Calu3 (cell line): Measurements from ENCODE around the gene SAMD15. TPM values are rescaled to one million over a fixed set of nuclear protein-coding genes. Genes with fewer than 3 reads are reported as not detected.

Source experiments
- BruUV-seq: library from RNA; stranded (reverse); fragments of 400-500 nt; replicated peaks from 2 replicates; lab custom pipeline; 2021; lab: Mats Ljungman, UMichigan
- CTCF ChIA-PET: fragments of 300-600 bp; sonication (Branson Sonifier 250); formaldehyde crosslinking; loops from one replicate; lab custom pipeline; 2022; ENCODE audit warnings: antibody characterized with exemption; lab: Charles Lee
- DNase-seq: peaks from one replicate; pipeline ENCODE4 v3.0.0; 2022
- H3K27ac Mint-ChIP-seq: one replicate; pipeline ENCODE4 v1.8.0; 2022; ENCODE audit warnings: mixed read lengths; ENCODE audit not compliant: unreplicated experiment
- H3K27me3 Mint-ChIP-seq: one replicate; pipeline ENCODE4 v1.8.0; 2022; ENCODE audit warnings: mixed read lengths; ENCODE audit not compliant: unreplicated experiment
- H3K36me3 Mint-ChIP-seq: one replicate; pipeline ENCODE4 v1.8.0; 2022; ENCODE audit warnings: mild to moderate bottlenecking, moderate library complexity, mixed read lengths; ENCODE audit not compliant: insufficient read depth, unreplicated experiment
- H3K4me1 Mint-ChIP-seq: one replicate; pipeline ENCODE4 v1.8.0; 2022; ENCODE audit warnings: mild to moderate bottlenecking, low read depth, mixed read lengths; ENCODE audit not compliant: unreplicated experiment
- H3K4me3 Mint-ChIP-seq: one replicate; pipeline ENCODE4 v1.8.0; 2022; ENCODE audit warnings: mild to moderate bottlenecking, low read depth, moderate library complexity, mixed read lengths; ENCODE audit not compliant: unreplicated experiment
- H3K9me3 Mint-ChIP-seq: one replicate; pipeline ENCODE4 v1.8.0; 2022; ENCODE audit warnings: low read depth, mixed read lengths; ENCODE audit not compliant: unreplicated experiment
- intact Hi-C: fragments of 100-400 bp; cut with micrococcal nuclease; formaldehyde crosslinking; loops from one replicate; pipeline ENCODE4 v1.10.0; 2022; ENCODE audit not compliant: unreplicated experiment
- total RNA-seq: library from RNA; stranded (reverse); gene quantifications from 2 replicates; pipeline ENCODE4 v1.2.3, GENCODE V29; 2022
- TF ChIP-seq, protein P1 (sequence below): fragments of 200-600 bp; IDR thresholded peaks from one replicate; pipeline ENCODE4 v1.8.0; 2022; ENCODE audit warnings: antibody characterized with exemption; ENCODE audit not compliant: unreplicated experiment

The SAMD15 gene
- total RNA-seq, 1 experiment from 2014 or later, result 0.52 TPM

DNA sequence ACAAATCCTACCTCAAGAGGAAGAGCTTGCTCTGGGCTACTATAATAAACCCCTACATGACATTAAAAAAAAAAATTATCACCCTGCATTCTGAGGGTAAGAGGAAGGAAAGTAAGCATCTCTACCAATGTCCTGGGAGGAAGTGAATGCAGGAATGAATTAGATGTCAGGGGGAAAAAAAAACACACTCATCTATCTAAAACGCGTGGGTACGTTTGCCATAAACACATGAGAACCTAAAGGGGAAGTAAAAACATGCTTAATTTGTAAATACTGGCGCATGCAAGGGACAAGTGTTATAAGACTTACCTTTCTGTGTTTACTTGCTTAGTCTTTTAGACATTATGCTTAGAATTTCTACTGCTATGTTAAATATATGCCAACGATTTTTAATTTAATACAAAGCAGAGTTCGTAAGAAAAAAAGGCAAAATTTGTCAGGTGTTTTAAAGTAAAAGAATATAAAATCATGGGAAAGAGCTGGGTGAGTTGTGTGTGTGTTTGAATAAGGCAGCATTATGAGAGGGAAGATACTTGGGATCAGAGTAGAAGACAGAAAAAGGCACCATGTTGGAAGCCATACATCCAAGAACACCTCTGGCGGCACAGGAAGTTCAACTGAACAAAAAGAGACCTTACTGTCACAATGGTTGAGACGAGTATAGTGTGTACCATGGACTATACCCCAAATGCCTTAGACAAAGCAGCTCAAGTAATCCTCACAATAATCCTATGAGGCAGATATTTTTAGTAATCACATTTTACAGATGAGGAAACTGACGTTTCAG, 1.8 kb upstream of the SAMD15 start:
- intact Hi-C loops, result no loop called here
- H3K27ac Mint-ChIP-seq, result peak overlapping the region; percentile 24
- H3K27me3 Mint-ChIP-seq, result no peaks in the 10 kb centered on the region
- peaks cover 10% of the 10 kb centered on the region for H3K36me3 Mint-ChIP-seq
- peaks cover 13% of the 10 kb centered on the region for H3K4me1 Mint-ChIP-seq
- CTCF ChIA-PET, result no interaction called here
- TF ChIP-seq, protein P1, sequence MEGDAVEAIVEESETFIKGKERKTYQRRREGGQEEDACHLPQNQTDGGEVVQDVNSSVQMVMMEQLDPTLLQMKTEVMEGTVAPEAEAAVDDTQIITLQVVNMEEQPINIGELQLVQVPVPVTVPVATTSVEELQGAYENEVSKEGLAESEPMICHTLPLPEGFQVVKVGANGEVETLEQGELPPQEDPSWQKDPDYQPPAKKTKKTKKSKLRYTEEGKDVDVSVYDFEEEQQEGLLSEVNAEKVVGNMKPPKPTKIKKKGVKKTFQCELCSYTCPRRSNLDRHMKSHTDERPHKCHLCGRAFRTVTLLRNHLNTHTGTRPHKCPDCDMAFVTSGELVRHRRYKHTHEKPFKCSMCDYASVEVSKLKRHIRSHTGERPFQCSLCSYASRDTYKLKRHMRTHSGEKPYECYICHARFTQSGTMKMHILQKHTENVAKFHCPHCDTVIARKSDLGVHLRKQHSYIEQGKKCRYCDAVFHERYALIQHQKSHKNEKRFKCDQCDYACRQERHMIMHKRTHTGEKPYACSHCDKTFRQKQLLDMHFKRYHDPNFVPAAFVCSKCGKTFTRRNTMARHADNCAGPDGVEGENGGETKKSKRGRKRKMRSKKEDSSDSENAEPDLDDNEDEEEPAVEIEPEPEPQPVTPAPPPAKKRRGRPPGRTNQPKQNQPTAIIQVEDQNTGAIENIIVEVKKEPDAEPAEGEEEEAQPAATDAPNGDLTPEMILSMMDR, result no peak
- no peak for DNase-seq
- no peaks in the 10 kb centered on the region for H3K9me3 Mint-ChIP-seq
- no peak overlapping the region for H3K4me3 Mint-ChIP-seq
- TSS peak; percentile 45 for BruUV-seq

DNA sequence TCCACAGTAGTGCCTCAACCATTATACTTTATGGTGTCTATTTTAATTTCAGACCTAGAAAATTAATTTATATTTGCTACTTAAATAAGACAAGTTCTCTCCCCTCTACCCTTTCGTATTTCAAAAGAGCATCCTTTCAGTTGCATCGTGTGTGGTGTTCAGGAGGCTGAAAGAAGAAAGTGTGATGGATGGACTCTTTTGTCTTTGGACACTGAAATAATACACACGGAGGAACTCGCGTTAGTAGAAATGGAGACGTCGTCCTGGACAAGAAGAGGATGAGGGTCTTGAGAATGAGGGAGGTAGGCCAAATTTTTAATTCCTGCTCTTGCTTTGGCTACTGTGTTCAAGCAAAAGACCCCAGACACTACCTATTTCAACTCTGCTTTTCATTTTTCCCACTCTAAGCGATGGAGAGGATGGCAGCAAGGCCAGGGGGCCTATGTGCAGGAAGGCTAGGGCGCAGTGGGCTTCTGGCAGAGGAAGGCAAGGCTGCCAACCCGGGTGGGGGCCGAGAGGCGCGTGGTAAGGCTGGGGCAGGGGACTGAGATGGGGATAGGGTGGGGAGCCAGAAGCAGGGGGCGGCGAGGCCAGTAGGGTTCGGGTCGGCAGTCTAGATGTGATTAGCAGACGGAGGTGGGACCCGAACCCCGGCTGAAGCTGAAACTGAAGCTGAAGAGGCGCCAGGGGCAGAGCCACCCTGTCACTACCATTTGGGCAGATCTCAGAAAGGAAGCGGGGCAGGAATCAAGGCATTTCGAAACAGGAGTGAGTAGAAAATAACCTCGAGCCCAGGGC, 1.0 kb upstream of the SAMD15 start:
- Mint-ChIP-seq H3K4me1 (peaks cover 13% of the 10 kb centered on the region), H3K9me3 (no peaks in the 10 kb centered on the region), H3K27me3 (peaks cover 6% of the 10 kb centered on the region), H3K36me3 (peaks cover 10% of the 10 kb centered on the region), H3K4me3 (no peak overlapping the region), H3K27ac (peak overlapping the region; percentile 24)
- BruUV-seq, result no TSS peak
- CTCF ChIA-PET, result interaction anchor here (0.5 to 1.8 kb wide), 5 partner anchors 15 to 225 kb away, joined by 3 to 8 read pairs (median 3); partner anchors contain the start of gene GSTZ1
- TF ChIP-seq, protein P1, result no peak
- peak; percentile 23 for DNase-seq
- intact Hi-C loops, result no loop called here

DNA sequence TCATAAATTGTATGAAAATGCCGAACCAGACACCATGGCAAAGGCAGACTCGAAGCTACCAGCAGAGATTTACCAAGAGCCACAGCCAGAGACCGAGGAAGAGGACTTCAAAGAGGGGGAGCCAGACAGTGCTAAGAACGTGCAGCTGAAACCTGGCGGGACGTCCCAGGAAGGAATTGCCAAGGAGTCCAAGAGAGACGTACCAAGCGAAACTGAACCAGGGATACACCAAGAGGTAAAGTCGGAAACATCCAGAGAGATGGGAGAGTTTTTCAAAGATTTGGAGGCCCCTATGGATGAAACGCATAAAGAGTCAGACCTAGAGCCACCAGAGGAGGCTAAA, 294 bp downstream of the SAMD15 start:
- TF ChIP-seq, protein P1, result no peak
- H3K4me3 Mint-ChIP-seq, result no peak overlapping the region
- CTCF ChIA-PET, result interaction anchor here (0.5 to 1.8 kb wide), 5 partner anchors 56 to 861 kb away, joined by 3 to 8 read pairs (median 3); partner anchors contain the start of gene GSTZ1
- H3K4me1 Mint-ChIP-seq, result peaks cover 13% of the 10 kb centered on the region
- H3K27me3 Mint-ChIP-seq, result peaks cover 10% of the 10 kb centered on the region
- DNase-seq, result no peak
- H3K9me3 Mint-ChIP-seq, result no peaks in the 10 kb centered on the region
- intact Hi-C loops, result no loop called here
- H3K36me3 Mint-ChIP-seq, result peaks cover 10% of the 10 kb centered on the region
- BruUV-seq, result no TSS peak
- no peak overlapping the region for H3K27ac Mint-ChIP-seq

DNA sequence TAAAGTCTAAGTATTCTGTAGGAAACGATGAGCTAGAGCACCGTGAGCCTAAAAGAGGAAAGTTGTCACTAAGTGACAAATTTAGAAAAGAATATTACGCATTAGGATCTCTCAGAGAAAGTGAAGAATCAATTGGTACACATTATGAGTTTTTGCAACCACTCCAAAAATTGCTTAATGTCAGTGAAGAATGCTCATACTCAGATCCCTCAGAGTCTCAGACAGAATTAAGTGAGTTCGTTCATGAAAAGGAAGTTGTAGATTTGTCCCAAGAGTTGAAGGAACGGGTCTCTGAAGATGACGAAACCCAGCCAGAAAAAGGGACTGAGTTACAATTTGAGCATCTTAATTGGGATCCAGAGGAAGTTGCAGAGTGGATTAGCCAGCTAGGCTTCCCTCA, 1.5 kb downstream of the SAMD15 start:
- Mint-ChIP-seq H3K27ac (no peak overlapping the region), H3K27me3 (peaks cover 10% of the 10 kb centered on the region), H3K4me1 (peaks cover 13% of the 10 kb centered on the region), H3K9me3 (no peaks in the 10 kb centered on the region), H3K4me3 (no peak overlapping the region), H3K36me3 (peaks cover 10% of the 10 kb centered on the region)
- no TSS peak for BruUV-seq
- TF ChIP-seq, protein P1, result no peak
- intact Hi-C loops, result no loop called here
- CTCF ChIA-PET, result no interaction called here
- no peak for DNase-seq
